ENCODE measurements around the gene NRL. TPM values are rescaled to one million over a fixed set of nuclear protein-coding genes. Genes with fewer than 3 reads are reported as not detected.

NRL gene
- total RNA-seq, 1 experiment from 2014 or later = 1.6 TPM

DNA sequence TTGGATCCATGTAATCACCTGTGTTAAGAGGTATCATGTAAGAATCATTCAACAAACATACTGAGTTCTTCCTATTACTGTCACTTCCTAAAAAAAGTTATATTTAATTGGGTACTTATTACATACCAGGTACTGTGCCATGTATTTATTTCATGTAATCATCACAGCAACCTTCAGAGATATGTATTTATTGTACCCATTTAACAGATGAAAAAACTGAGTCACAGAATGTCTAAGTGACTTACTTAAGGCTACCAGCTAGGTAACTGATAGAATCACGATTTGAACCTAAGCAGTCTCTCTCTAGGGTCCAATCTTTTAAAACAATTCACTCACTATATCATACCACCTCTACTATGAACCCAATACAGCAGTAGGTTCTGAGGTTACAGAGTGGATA is 29.7 kb upstream of the NRL start:
- no peak for DNase-seq (ENCODE audit: low spot score)

DNA sequence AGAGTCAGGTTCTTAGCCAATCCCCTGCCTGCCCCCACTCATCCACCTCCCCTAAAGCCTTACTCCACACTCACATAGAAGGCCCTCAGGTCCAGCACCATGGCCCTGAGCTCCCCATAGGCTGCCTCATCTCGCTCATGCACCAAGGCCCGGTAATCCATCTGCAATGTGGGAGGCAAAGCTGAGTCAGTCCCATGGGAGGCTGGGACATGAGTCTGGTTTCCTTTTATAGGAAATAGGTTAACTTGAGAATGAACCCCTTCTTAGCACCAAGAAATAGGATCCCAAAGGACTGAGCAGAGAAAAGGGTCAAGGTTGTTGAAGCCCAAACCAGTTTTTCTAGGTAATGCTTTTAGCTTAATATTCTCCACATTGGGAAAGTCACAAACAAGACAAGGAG is 28.8 kb upstream of the NRL start:
- DNase-seq (ENCODE audit: low spot score) = no peak

DNA sequence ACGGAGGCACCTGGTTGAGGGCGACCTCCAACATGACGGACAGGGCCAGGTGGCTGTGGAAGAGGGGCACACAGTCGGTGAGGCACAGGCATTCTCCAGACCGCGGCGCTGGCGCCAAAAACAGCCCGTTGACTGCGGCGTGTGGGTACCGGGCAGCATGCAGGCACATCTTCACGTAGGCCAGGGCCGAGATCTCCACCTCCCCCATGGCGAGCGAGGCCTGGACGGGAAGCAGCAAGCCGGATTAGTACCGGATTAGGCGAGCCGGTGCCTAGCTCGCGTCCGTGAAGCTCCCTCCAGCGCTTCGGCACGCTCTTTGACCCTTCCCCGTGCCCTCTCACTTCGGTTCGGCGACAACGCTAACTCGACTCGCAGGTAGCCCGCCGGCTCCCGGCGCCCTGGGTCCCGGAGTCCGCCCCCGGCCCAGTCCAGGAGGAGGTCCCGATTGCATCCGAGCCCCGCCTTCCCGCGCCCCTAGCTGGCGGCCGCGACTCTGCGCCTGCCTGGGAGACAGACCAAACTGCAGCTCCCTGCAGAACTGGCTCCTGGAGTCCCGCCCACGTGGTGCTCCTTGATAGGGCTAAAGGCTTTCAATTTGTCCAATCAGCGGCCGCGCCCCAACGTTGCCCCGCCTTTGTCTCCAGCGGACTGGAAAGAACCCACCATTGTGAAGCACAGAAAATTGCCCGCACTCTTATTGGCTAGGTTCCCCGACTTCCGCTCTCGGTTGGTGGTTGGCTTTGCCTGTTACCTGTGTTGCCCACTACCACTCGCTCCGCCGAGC is 26.5 kb upstream of the NRL start, which contains the start of gene EMC9:
Gene EMC9 (minus strand): TSS at position 495 of the 784 bp plus-strand sequence. CDS start 287 bp downstream, at position 208.
- peak; percentile 99 for DNase-seq (ENCODE audit: low spot score)

DNA sequence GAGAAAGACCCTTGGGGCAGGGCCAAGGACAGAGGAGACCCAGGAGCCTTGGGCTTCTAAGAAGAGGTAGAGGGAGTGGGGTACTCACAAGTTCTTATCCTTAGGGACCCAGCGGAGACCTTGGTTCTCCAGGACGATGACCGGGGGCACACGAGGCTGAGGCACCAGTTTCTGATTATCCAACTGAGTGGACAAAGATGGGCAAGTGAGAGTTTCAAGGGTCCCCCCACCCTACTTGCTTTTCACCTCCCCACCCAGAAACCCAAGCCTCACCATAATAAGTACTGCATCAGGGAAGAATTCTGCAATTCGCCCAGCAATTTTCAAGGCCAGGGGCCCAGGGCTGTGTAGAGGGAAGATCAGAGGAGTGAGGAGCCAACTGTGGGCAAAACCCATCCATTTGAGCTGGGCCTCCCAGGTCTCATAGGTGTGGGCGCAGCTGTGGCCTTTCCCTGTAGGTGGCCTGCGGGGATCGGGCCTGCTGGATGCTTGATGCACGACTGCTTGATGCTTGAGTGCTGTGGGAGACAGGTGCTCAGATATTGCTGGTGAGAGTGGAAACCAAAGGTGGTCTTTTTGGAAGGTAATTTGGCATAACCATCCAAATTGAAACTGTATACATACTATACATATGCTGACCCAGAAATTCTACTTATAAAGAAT is 24.7 kb upstream of the NRL start:
- no peak for DNase-seq (ENCODE audit: low spot score)

DNA sequence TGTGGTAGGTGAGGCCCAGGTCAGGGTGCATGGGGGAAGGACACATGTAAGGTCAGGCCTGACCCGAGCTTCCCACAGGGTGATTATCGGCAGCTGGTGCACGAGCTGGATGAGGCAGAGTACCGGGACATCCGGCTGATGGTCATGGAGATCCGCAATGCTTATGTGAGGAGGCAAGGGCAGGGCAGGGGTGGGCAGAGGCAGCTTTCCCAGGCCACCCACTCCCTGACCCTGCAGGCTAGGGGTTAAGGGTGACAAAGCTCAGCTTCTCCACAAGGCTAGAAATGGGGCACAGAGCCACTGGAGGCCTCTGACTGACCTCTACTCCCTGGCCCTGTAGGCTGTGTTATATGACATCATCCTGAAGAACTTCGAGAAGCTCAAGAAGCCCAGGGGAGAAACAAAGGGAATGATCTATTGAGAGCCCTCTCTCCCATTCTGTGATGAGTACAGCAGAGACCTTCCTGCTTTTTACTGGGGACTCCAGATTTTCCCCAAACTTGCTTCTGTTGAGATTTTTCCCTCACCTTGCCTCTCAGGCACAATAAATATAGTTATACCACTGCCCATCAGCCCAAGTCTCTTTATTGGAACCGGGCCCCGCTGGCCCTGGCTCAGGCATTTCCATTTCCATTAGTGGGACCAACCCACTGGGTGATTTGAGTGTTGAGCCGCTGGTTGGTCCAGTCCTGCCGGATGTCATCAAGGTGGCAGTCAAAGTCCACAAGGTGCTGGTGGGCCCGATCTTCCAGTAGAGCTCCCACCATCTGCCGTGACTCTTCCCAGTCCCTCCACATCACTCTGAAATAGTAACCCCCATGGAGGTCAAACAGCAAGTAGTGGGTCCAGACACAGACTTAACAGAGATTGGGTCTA is 23.9 kb upstream of the NRL start:
- DNase-seq (ENCODE audit: low spot score) = no peak

DNA sequence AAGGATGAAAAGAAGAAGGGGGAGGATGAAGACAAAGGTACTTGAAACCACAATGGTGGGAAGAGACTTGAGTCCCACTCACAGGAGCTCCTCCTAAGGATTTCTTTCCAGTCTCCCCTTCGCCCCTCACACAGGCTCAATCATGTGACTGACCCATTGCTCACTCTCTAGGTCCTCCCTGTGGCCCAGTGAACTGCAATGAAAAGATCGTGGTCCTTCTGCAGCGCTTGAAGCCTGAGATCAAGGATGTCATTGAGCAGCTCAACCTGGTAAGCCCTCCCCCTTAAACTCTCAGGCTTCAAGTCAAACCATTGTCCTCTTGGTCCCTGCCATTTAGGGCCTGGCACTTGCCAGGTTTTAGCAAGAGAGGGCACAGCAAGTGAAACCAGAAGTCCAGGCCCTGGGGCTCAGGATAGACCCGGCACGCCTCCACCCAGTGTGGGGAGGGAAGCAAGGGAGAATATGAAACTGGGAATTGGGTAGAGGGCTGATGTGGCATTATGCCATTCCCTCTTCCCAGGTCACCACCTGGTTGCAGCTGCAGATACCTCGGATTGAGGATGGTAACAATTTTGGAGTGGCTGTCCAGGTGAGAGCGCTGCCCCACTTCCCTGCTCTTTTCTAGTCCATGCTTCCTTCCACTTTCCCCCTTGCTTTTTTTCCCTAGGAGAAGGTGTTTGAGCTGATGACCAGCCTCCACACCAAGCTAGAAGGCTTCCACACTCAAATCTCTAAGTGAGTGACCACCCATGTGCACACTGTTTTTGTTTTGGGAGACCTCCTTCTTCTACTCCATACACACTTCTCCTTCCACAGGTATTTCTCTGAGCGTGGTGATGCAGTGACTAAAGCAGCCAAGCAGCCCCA is 23.0 kb upstream of the NRL start:
- no peak for DNase-seq (ENCODE audit: low spot score)

DNA sequence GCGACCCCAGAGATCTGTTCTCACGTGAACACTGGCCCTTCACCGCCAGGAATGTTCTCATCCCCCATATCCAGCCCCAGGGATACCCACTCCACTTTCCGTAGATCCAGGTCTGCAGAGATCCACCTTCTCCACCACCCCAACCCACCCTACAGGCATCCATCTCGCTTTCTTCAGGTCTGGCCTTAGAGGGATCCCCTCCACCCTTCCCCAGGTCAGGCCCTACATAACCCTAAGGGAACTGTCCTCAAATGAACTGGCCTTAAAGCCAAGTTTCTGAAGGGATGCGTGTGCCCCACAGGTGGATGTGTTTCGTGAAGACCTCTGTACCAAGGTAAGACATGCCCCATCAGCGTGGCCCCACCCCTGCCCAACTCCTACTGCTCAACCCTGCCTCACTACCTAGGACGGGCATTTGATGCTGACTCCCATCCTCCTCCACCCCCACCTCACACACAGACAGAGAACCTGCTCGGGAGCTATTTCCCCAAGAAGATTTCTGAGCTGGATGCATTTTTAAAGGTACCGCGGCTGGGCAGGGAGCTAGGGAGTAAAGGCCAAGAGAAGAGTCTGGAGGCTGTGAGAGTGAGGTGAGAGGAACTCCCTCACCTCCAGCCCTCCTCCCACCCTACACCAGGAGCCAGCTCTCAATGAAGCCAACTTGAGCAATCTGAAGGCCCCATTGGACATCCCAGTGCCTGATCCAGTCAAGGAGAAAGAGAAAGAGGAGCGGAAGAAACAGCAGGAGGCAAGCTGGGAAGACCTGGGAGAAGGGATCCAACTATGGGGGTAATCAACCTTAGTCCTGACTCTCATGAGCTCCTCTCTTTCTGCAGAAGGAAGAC is 22.2 kb upstream of the NRL start:
- no peak for DNase-seq (ENCODE audit: low spot score)

DNA sequence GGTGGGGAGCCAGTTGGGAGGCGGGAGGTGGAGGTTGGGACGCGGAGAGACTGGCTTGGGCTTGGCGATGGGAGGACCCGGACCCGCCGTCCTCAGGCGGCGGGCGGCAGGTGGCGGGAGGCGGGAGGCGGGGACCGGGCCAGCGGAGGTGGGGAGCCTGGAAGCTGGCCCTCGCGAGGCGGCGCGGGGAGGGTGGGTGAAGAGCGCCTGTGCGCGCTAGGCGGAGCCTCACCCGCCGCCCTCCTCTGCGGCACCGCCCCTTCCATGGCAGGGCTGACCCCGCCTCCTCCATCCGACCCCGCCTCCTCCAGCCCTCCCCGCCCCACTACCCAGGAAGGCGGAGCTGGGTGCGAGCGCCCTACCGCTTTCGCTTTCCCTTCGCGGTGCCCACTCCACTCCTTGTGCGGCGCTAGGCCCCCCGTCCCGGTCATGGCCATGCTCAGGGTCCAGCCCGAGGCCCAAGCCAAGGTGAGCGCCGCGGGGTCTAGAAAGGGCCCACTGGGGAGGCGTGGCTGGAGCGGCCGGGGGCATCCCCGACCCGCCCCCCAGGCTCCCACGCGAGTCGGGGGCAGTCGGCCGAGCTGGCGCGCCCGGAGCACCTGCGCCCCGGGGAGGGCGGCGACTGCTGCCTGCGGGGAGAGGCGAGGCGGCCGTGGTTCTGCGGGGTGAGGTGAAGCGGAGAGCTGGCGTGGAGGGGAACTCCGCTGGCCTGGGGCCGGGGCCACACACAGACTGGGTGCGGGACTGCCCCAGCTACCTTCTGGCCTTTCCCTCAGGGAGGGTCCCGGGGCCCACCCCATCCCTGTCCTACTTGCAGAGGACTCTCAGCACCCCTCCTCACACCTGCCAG is 21.3 kb upstream of the NRL start, which contains the start of gene PSME1:
Gene PSME1 (plus strand): TSS at position 361 of the 850 bp plus-strand sequence. CDS start 69 bp downstream, at position 430.
- peak; percentile 77 for DNase-seq (ENCODE audit: low spot score)

DNA sequence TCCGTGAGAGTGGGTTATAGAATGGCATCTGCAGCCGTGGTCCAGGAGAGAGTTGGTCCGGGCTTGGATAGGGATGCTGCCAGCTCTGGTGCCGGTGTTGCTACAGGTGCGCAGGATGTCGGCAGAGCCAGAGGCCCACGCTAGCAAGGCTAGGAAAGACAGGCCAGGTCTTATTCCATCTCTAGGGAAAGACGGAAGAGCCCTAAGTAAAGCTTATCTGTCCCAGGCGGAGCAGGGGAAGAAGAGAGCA is 20.8 kb upstream of the NRL start:
- no peak for DNase-seq (ENCODE audit: low spot score)

DNA sequence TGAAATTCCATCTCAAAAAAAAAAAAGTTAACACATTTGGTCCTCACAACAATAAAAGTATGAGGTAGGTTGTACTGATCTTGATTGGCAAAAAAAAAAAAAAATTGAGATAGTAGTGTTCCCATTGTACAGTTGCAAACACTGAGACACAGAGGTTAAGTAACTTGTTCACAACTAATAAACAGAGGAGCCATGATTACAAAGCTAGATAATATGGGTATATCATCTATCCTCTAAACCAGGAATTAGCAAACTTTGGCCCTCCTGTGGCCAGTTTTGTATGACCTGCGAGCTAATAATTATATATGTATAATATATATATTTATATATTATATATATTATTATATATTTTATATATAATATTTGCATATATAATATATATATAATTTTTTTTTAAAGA is 19.0 kb upstream of the NRL start:
- no peak for DNase-seq (ENCODE audit: low spot score)

DNA sequence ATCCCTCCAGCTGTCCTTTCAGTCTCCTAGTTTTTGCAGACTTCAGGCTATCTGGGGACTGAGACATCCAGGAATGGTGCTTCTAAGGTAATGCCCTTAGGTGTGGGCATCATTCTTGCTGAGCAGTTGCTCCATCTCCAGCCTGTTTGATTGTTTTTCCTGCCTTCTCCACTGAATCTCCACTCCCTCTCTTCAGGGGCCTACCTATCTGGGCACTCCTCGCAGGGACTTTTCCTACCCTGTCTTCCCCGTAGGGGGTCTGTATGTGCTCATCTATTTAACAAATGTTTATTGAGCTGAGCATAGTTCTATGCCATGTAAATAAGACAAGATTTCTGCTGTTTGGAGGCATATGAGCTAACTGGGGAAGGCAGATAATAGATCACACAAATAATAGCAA is 18.2 kb upstream of the NRL start:
- DNase-seq (ENCODE audit: low spot score) = no peak

DNA sequence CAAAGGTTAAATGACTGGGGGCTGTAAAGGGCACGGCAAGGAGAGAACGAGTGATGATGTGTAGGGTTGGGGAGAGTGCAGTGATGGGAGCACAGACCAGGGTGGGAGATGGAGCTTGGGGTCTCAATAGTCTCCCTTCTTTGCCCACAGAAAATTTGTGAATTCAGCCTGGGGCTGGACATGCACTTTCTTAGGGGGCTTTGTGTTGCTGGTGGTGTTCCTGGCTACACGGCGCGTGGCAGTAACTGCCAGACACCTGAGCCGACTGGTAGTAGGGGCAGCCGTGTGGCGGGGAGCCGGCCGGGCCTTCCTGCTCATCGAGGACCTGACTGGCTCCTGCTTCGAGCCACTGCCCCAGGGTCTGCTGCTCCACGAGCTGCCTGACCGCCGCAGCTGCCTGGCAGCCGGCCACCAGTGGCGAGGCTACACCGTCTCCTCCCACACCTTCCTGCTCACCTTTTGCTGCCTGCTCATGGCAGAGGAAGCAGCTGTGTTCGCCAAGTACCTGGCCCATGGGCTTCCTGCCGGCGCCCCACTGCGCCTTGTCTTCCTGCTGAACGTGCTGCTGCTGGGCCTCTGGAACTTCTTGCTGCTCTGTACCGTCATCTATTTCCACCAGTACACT is 17.4 kb upstream of the NRL start:
- DNase-seq (ENCODE audit: low spot score) = no peak

DNA sequence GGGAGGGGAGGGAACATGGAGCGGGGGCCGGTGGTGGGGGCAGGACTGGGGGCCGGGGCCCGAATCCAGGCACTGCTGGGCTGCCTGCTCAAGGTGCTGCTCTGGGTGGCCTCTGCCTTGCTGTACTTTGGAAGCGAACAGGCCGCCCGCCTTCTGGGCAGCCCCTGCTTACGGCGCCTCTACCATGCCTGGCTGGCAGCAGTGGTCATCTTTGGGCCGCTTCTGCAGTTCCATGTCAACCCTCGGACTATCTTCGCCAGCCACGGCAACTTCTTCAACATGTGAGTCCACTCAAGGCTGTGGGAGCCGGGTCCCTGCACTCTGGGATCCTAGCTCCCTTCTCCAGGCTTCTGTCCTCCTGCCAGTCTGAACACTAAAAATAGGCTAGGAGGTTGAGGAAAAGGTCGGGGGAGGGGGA is 16.8 kb upstream of the NRL start:
- DNase-seq (ENCODE audit: low spot score) = no peak

DNA sequence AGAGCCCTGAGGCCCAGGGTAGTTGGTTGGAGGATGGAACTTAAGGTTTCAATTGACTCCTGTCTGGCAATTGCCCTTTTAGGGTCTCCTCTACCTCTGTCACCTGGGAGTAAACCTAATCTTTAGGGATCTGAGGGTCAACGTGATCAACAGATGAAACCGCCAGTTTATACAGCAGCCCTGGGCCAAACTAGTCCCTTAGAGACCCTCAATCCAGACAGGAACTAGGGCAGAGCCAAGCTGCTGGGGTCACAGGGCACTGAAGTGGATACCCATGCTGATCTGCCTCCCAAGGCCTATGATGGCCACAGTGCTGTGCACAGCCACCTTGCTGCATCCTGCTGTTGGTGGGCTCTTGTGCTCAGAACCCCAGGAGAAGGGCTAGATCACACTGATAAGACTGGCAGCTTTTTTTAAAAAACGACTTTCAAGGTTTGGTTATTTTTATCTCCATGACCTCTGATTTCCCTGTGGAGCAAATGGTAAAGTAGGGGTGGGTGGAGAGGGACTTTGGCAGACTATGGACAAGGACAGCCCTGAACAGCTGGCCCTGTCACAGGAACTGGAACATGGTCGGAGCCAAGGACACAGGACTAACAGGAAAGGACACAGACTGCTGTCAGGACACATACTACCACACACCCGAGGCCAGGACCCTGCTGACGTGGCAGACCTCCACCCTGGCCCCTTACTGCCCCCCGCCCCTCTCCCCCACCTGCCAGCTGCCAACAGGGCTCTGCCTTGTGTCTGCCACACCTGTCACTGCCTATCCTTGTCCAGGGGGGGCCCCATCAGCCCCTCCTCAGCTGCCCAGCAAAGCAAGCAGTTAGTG is 16.2 kb upstream of the NRL start:
- DNase-seq (ENCODE audit: low spot score) = no peak

DNA sequence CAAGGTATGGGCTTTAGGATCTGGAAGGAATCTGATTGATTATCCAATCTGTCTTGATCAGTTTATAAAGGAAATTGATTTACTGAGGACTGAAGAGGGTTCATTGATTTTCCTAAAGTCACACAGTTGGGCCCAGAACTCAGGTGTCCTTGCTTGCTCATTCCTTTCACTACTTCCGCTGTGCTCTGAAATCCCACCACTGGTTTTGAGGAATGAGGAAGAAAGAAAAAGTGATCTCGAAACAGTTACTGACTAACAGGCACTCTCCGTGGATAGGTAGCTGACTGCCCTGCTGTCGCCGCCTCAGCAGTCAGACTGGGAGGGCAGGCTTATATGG is 15.6 kb upstream of the NRL start, which contains the start of gene FITM1:
Gene FITM1 (plus strand): TSS at position 280 of the 337 bp plus-strand sequence. CDS start 905 bp downstream, outside the sequence.
- DNase-seq (ENCODE audit: low spot score) = no peak

DNA sequence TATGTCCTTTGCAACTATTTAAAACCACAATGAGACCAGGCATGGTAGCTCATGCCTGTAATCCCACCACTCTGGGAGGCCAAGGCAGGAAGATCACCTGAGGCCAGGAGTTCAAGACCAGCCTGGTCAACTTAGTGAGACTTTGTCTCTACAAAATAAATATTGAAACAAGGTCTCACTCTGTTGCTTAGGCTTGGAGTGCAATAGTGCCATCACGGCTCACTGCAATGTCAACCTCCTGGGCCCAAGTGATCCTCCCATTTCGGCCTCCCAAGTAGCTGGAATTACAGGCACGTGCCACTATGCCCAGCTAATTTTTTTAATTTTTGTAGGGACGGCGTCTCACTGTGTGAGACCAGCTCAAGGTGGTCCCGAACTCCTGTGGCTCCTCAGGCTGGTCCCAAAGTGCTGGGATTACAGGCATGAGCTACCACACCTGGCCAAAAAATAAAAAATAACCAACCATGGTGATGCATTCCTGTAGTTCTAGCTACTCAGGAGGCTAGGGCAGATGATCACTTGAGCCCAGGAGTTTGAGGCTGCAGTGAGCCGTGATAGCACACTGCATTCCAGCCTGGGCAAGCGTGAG is 14.8 kb upstream of the NRL start:
- no peak for DNase-seq (ENCODE audit: low spot score)

DNA sequence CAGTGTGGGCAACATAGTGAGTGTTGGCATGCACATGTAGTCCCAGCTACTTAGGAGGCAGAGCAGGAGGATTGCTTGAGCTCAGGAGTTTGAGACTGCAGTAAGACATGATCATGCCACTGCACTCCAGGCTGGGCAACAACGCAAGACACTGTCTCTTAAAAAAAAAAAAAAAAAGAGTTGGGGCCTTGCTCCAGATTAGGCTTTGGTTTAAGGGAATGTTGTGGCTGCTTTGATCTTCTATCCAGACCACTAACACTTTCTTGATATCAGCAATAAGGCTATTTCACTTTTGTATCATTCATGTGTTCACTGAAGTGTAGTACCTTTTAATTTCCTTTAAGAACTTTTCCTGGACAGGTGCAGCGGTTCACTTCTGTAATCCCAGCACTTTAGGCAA is 12.9 kb upstream of the NRL start:
- no peak for DNase-seq (ENCODE audit: low spot score)

DNA sequence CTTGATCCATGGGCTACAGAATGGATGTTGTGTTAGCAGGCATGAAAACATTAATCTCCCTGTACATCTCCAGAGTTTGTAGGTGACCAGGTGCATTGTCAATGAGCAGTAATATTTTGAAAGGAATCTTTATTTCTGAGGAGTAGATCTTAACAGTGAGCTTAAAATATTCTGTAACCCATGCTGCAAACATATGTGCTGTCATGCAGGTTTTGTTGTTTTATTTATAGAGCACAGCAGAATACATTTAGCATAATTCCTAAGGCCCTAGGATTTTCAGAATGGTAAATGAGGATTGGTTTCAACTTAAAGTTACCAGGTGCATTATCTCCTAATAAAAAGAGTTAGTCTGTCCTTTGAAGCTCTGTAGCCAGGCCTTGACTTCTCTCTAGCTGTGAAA is 12.2 kb upstream of the NRL start:
- no peak for DNase-seq (ENCODE audit: low spot score)

Measured in H4 (cell line).